ENCODE data around the gene CFAP70. TPM values are rescaled to one million over a fixed set of nuclear protein-coding genes. Genes with fewer than 3 reads are reported as not detected.
A peak's percentile ranks its signal among the peaks of the same experiment; 100 is the strongest.

The CFAP70 gene
- polyA plus RNA-seq, 1 donor from 2014 or later, result 5.8 TPM

GRCh38 chr10:73264423-73264822, 94.2 kb downstream of the CFAP70 start:
- Histone ChIP-seq H4K20me1 (ENCODE audit: insufficient read depth) (no peaks in the 10 kb centered on the region), H3K27ac (ENCODE audit: low read length) (no peak overlapping the region), H3K36me3 (ENCODE audit: insufficient read depth, low read length) (no peaks in the 10 kb centered on the region), H3K9me2 (ENCODE audit: insufficient read depth, low read length) (no peaks in the 10 kb centered on the region), H3K4me2 (ENCODE audit: low read length) (no peak overlapping the region), H3K4me3 (ENCODE audit: low read length) (no peak overlapping the region), H3K27me3 (ENCODE audit: insufficient read depth, low read depth, low read length) (no peaks in the 10 kb centered on the region), H2AFZ (ENCODE audit: low read depth, low read length) (no peak overlapping the region), H3K79me2 (replicated peaks; ENCODE audit: insufficient read depth, low read length) (no peaks in the 10 kb centered on the region), H3F3A (ENCODE audit: insufficient read depth, low read length, poor library complexity, severe bottlenecking) (no peaks in the 10 kb centered on the region), H3K9ac (ENCODE audit: low read length) (no peak overlapping the region), H3K9me3 (ENCODE audit: low read length) (no peaks in the 10 kb centered on the region)
- no peak for TF ChIP-seq CTCF (IDR thresholded peaks at IDR 0.05; ENCODE audit: poor library complexity, severe bottlenecking)
- TF ChIP-seq TAF1 (IDR thresholded peaks at IDR 0.05; ENCODE audit: low read depth), result no peak
- no peak for TF ChIP-seq EZH2 (IDR thresholded peaks at IDR 0.05; ENCODE audit: borderline replicate concordance, insufficient read depth, low read length, poor library complexity, severe bottlenecking)
- TF ChIP-seq SMC3 (conservative IDR thresholded peaks at IDR 0.05; ENCODE audit: poor library complexity), result no peak
- TF ChIP-seq EP300 (conservative IDR thresholded peaks at IDR 0.05; ENCODE audit: poor library complexity, severe bottlenecking), result no peak
- no peak for TF ChIP-seq POLR2AphosphoS5 (IDR thresholded peaks at IDR 0.05)
- no peak for TF ChIP-seq RAD21 (conservative IDR thresholded peaks at IDR 0.05)
- TF ChIP-seq MXI1 (conservative IDR thresholded peaks at IDR 0.05; ENCODE audit: poor library complexity, severe bottlenecking), result no peak
- TF ChIP-seq REST (IDR thresholded peaks at IDR 0.05; ENCODE audit: borderline replicate concordance), result no peak

GRCh38 chr10:73263693-73264347, 94.8 kb downstream of the CFAP70 start:
- Histone ChIP-seq H3K27ac (ENCODE audit: low read length) (no peak overlapping the region), H3K9me3 (ENCODE audit: low read length) (no peaks in the 10 kb centered on the region), H3K79me2 (replicated peaks; ENCODE audit: insufficient read depth, low read length) (no peaks in the 10 kb centered on the region), H3K4me3 (ENCODE audit: low read length) (no peak overlapping the region), H2AFZ (ENCODE audit: low read depth, low read length) (no peak overlapping the region), H3K36me3 (ENCODE audit: insufficient read depth, low read length) (no peaks in the 10 kb centered on the region), H3K9ac (ENCODE audit: low read length) (no peak overlapping the region), H3F3A (ENCODE audit: insufficient read depth, low read length, poor library complexity, severe bottlenecking) (no peaks in the 10 kb centered on the region), H3K9me2 (ENCODE audit: insufficient read depth, low read length) (no peaks in the 10 kb centered on the region), H3K4me2 (ENCODE audit: low read length) (no peak overlapping the region), H4K20me1 (ENCODE audit: insufficient read depth) (no peaks in the 10 kb centered on the region), H3K27me3 (ENCODE audit: insufficient read depth, low read depth, low read length) (no peaks in the 10 kb centered on the region)
- TF ChIP-seq CTCF (IDR thresholded peaks at IDR 0.05; ENCODE audit: poor library complexity, severe bottlenecking), result peak; percentile 58
- TF ChIP-seq SMC3 (conservative IDR thresholded peaks at IDR 0.05; ENCODE audit: poor library complexity), result peak; percentile 57
- no peak for TF ChIP-seq REST (IDR thresholded peaks at IDR 0.05; ENCODE audit: borderline replicate concordance)
- peak; percentile 56 for TF ChIP-seq RAD21 (conservative IDR thresholded peaks at IDR 0.05)
- no peak for TF ChIP-seq EZH2 (IDR thresholded peaks at IDR 0.05; ENCODE audit: borderline replicate concordance, insufficient read depth, low read length, poor library complexity, severe bottlenecking)
- no peak for TF ChIP-seq POLR2AphosphoS5 (IDR thresholded peaks at IDR 0.05)
- TF ChIP-seq MXI1 (conservative IDR thresholded peaks at IDR 0.05; ENCODE audit: poor library complexity, severe bottlenecking), result no peak
- no peak for TF ChIP-seq EP300 (conservative IDR thresholded peaks at IDR 0.05; ENCODE audit: poor library complexity, severe bottlenecking)
- TF ChIP-seq TAF1 (IDR thresholded peaks at IDR 0.05; ENCODE audit: low read depth), result no peak

Data from neural cell (in vitro differentiated cells).